ENCODE data around the gene RAP1A.

The RAP1A gene

DNA sequence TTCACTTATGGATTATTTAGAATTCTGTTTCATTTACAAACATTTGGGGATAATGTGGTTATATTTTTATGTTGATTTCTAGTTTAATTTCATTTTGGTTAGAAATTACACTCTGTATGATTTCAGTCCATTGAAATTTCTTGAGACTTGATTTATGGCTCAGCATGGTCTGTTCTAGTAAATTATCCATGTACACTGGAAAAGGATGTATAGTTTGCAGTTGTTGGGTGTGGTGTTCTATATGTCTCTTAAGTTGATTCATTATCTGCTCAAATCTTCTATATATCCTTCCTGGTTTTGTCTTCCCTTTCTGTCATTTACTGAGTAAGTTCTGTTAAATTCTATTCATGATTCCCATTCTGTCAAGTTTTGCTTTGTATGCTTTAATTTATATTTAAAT lies 52.3 kb downstream of the RAP1A start:
- peaks cover 58% of the 10 kb centered on the region for H3K79me2 ChIP-seq (ENCODE audit: insufficient read depth, low read length)
- H3K4me2 ChIP-seq (ENCODE audit: insufficient read depth, low read length), result no peak overlapping the region
- no peaks in the 10 kb centered on the region for H3K4me1 ChIP-seq (ENCODE audit: insufficient read depth, low read length)
- no peaks in the 10 kb centered on the region for H3K9me3 ChIP-seq (ENCODE audit: insufficient read depth, low read length, severe bottlenecking)
- ATAC-seq (ENCODE audit: insufficient read depth, low read depth) (no peak), DNase-seq (no peak)
- no peak overlapping the region for H3K9ac ChIP-seq (ENCODE audit: low read depth, low read length)
- no peak for TF ChIP-seq EZH2 (IDR thresholded peaks at IDR 0.05; ENCODE audit: borderline replicate concordance, low read depth, low read length, severe bottlenecking)
- no peak for TF ChIP-seq CTCF (IDR thresholded peaks at IDR 0.05; ENCODE audit: borderline replicate concordance, extremely low read depth, low read length, poor library complexity, severe bottlenecking)
- no peak overlapping the region for H2AFZ ChIP-seq (ENCODE audit: low read depth, low read length)
- H4K20me1 ChIP-seq (ENCODE audit: insufficient read depth, low read length), result peaks cover 7% of the 10 kb centered on the region
- no peaks in the 10 kb centered on the region for H3K27me3 ChIP-seq (ENCODE audit: insufficient read depth, low read length, poor library complexity)
- H3K4me3 ChIP-seq (ENCODE audit: low read depth in 1 of 2, low read length in 2 of 2), result no peak overlapping the region
- H3K27ac ChIP-seq (ENCODE audit: low read length), result no peak overlapping the region
- no peaks in the 10 kb centered on the region for H3K36me3 ChIP-seq (ENCODE audit: insufficient read depth, low read length)

DNA sequence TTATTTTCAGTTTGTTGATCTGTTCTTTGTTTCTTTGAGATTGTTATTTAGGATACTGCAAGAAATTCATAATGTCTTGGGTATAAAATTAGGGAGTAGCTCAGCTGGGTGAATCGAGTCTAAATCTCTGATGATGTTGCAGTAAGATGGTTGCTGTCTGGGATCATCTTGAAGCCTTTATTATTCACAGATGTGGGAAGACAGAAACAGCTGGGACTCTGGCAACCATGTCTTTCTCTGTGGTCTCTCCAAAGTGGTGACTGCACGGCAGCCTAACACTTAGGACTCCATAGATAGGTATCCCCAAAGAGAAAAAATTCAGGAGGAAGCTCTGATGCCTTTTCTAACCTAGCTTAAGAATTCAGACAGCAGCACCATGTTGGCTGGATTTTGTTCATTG lies 52.7 kb downstream of the RAP1A start:
- no peak for TF ChIP-seq EZH2 (IDR thresholded peaks at IDR 0.05; ENCODE audit: borderline replicate concordance, low read depth, low read length, severe bottlenecking)
- no peak for TF ChIP-seq CTCF (IDR thresholded peaks at IDR 0.05; ENCODE audit: borderline replicate concordance, extremely low read depth, low read length, poor library complexity, severe bottlenecking)
- Histone ChIP-seq H3K27me3 (ENCODE audit: insufficient read depth, low read length, poor library complexity) (no peaks in the 10 kb centered on the region), H3K9me3 (ENCODE audit: insufficient read depth, low read length, severe bottlenecking) (no peaks in the 10 kb centered on the region), H3K36me3 (ENCODE audit: insufficient read depth, low read length) (peaks cover 3% of the 10 kb centered on the region; the same call in 1 of the 2 replicates), H3K4me1 (ENCODE audit: insufficient read depth, low read length) (no peaks in the 10 kb centered on the region), H2AFZ (ENCODE audit: low read depth, low read length) (no peak overlapping the region), H3K9ac (ENCODE audit: low read depth, low read length) (no peak overlapping the region), H3K79me2 (ENCODE audit: insufficient read depth, low read length) (peaks cover 56% of the 10 kb centered on the region), H4K20me1 (ENCODE audit: insufficient read depth, low read length) (peaks cover 7% of the 10 kb centered on the region), H3K4me3 (ENCODE audit: low read depth in 1 of 2, low read length in 2 of 2) (no peak overlapping the region), H3K27ac (ENCODE audit: low read length) (no peak overlapping the region), H3K4me2 (ENCODE audit: insufficient read depth, low read length) (no peak overlapping the region)
- ATAC-seq (ENCODE audit: insufficient read depth, low read depth) (no peak), DNase-seq (no peak)

DNA sequence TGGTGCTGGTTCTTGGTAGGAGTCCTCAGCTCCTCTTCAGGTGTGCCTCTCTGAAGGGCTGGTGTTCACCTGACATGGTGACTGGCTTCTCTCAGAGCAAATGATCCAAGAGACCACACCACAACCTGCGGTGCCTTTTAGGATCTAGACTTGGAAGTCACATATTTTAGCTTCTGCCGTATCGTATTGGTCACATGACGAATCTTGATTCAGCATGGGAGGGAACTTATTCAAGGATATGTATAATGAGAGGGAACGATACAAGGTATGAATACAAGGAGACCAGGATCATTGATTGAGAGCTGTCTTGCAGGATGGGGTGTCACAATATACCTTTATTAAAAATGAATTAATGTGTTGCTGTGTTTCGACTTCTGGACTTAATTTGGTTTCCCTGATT lies 58.0 kb downstream of the RAP1A start:
- H3K9me3 ChIP-seq (ENCODE audit: insufficient read depth, low read length, severe bottlenecking), result peaks cover 16% of the 10 kb centered on the region

More for the DNA sequence above, 58.0 kb downstream of the RAP1A start:
- DNase-seq (no peak), ATAC-seq (ENCODE audit: insufficient read depth, low read depth) (no peak)
- no peak overlapping the region for H3K27ac ChIP-seq (ENCODE audit: low read length)
- TF ChIP-seq EZH2 (IDR thresholded peaks at IDR 0.05; ENCODE audit: borderline replicate concordance, low read depth, low read length, severe bottlenecking) (no peak), CTCF (IDR thresholded peaks at IDR 0.05; ENCODE audit: borderline replicate concordance, extremely low read depth, low read length, poor library complexity, severe bottlenecking) (no peak)
- H3K4me2 ChIP-seq (ENCODE audit: insufficient read depth, low read length), result no peak overlapping the region
- no peak overlapping the region for H2AFZ ChIP-seq (ENCODE audit: low read depth, low read length)
- no peak overlapping the region for H3K4me3 ChIP-seq (ENCODE audit: low read depth in 1 of 2, low read length in 2 of 2)
- no peaks in the 10 kb centered on the region for H4K20me1 ChIP-seq (ENCODE audit: insufficient read depth, low read length)
- H3K79me2 ChIP-seq (ENCODE audit: insufficient read depth, low read length), result peaks cover 48% of the 10 kb centered on the region
- no peaks in the 10 kb centered on the region for H3K27me3 ChIP-seq (ENCODE audit: insufficient read depth, low read length, poor library complexity)
- peaks cover 15% of the 10 kb centered on the region; the same call in 1 of the 2 replicates for H3K36me3 ChIP-seq (ENCODE audit: insufficient read depth, low read length)
- no peaks in the 10 kb centered on the region for H3K4me1 ChIP-seq (ENCODE audit: insufficient read depth, low read length)
- H3K9ac ChIP-seq (ENCODE audit: low read depth, low read length), result no peak overlapping the region

Measured in DND-41 (cell line).